H1 (cell line): ENCODE results near the gene PAPOLA. TPM values are rescaled to one million over a fixed set of nuclear protein-coding genes. Genes with fewer than 3 reads are reported as not detected.

Source experiments
- CTCF ChIA-PET: fragments of 300-600 bp; sonication (Branson Sonifier 250); formaldehyde crosslinking; loops from one replicate; lab custom pipeline; 2021; ENCODE audit not compliant: partially characterized antibody; lab: Charles Lee
- POLR2A ChIA-PET: fragments of 300-600 bp; sonication (Branson Sonifier 250); formaldehyde crosslinking; loops from one replicate; lab custom pipeline; 2021; ENCODE audit warnings: inconsistent platforms; ENCODE audit not compliant: partially characterized antibody; lab: Charles Lee
- DNase-seq, 2 experiments: peaks; one replicate each; pipeline versions ENCODE4 v3.0.0 to v3.0.0-alpha.2; 2010 to 2022; ENCODE audit warnings: low spot score in 2 of 2, low read depth in 1 of 2, mixed read lengths in 1 of 2
- FAIRE-seq: peaks from 2 replicates; lab custom pipeline; 2011; peaks lifted over from hg19 to GRCh38; lab: Jason Lieb, UNC
- H2AFZ ChIP-seq: 2 replicates; pipeline ENCODE4 v1.8.1; 2012; ENCODE audit warnings: low read length, inconsistent platforms
- H2AK5ac ChIP-seq: 2 replicates; pipeline ENCODE4 v1.6.1; 2013; ENCODE audit warnings: low read depth, low read length
- H2BK120ac ChIP-seq: replicated peaks from 2 replicates; pipeline ENCODE3; 2013; ENCODE audit warnings: low read depth, low read length, inconsistent platforms
- H2BK12ac ChIP-seq: 2 replicates; pipeline ENCODE4 v1.6.1; 2013; ENCODE audit warnings: low read depth, low read length
- H2BK15ac ChIP-seq: 2 replicates; pipeline ENCODE4 v1.6.1; 2013; ENCODE audit warnings: low read length
- H2BK20ac ChIP-seq: 2 replicates; pipeline ENCODE4 v1.6.1; 2013; ENCODE audit warnings: low read length
- H2BK5ac ChIP-seq: 2 replicates; pipeline ENCODE4 v1.6.1; 2013; ENCODE audit warnings: low read depth, low read length
- H3K14ac ChIP-seq: 2 replicates; pipeline ENCODE4 v1.6.1; 2013; ENCODE audit warnings: inconsistent platforms; ENCODE audit not compliant: insufficient read length
- H3K18ac ChIP-seq: 2 replicates; pipeline ENCODE4 v1.6.1; 2013; ENCODE audit warnings: low read length; ENCODE audit errors: extremely low read depth
- H3K23ac ChIP-seq: 2 replicates; pipeline ENCODE4 v1.6.1; 2013; ENCODE audit warnings: inconsistent platforms; ENCODE audit not compliant: insufficient read length
- H3K23me2 ChIP-seq: 2 replicates; pipeline ENCODE4 v1.6.1; 2013; ENCODE audit warnings: low read depth, low read length
- H3K27ac ChIP-seq: 2 replicates; pipeline ENCODE4 v1.6.1; 2011; ENCODE audit warnings: low read depth, low read length, inconsistent platforms
- H3K27me3 ChIP-seq, 4 experiments: replicated peaks in 1 of 4; 1 replicate in 1 of 4; 2 replicates in 3 of 4; pipeline versions ENCODE4 v1.6.1 to v1.8.1; 2011 to 2013; ENCODE audit warnings: low read length in 3 of 4, mild to moderate bottlenecking in 3 of 4, inconsistent platforms in 2 of 4, mixed read lengths in 2 of 4, moderate library complexity in 1 of 4; ENCODE audit not compliant: control insufficient read depth in 3 of 4, insufficient read depth in 3 of 4; ENCODE audit errors: extremely low read depth in 1 of 4
- H3K36me3 ChIP-seq, 4 experiments: 2 replicates each; pipeline versions ENCODE4 v1.6.1 to v1.8.1; 2011 to 2013; ENCODE audit warnings: mild to moderate bottlenecking in 4 of 4, low read length in 3 of 4, moderate library complexity in 2 of 4, control low read depth in 1 of 4, inconsistent platforms in 1 of 4; ENCODE audit not compliant: insufficient read depth in 4 of 4, control insufficient read depth in 2 of 4
- H3K4ac ChIP-seq: replicated peaks from 2 replicates; pipeline ENCODE3; 2013; ENCODE audit warnings: low read length, low read depth, mixed read lengths, inconsistent platforms; ENCODE audit not compliant: insufficient read length
- H3K4me1 ChIP-seq, 4 experiments: replicated peaks in 1 of 4; 1 replicate in 1 of 4; 2 replicates in 3 of 4; pipeline versions ENCODE4 v1.6.1 to v1.8.1; 2011 to 2013; ENCODE audit warnings: low read length in 3 of 4, inconsistent platforms in 2 of 4, mixed read lengths in 1 of 4; ENCODE audit not compliant: insufficient read depth in 4 of 4, control insufficient read depth in 3 of 4
- H3K4me2 ChIP-seq, 2 experiments: 2 replicates each; pipeline versions ENCODE4 v1.6.1 to v1.8.1; 2011 to 2013; ENCODE audit warnings: low read depth in 2 of 2, low read length in 2 of 2, control low read depth in 1 of 2, inconsistent platforms in 1 of 2, mild to moderate bottlenecking in 1 of 2; ENCODE audit not compliant: insufficient read depth in 1 of 2
- H3K4me3 ChIP-seq, 4 experiments: fragments of 200-600, 300-600 bp in 1 of 4; sonication (generic), shearing (Covaris generic), sonication (Bioruptor Twin) in 1 of 4; 2 replicates each; pipeline versions ENCODE4 v1.5.1 to v1.8.1; 2011 to 2016; ENCODE audit warnings: low read length in 4 of 4, low read depth in 3 of 4, control low read depth in 2 of 4, inconsistent platforms in 2 of 4, mild to moderate bottlenecking in 2 of 4, mixed read lengths in 1 of 4, moderate library complexity in 1 of 4; ENCODE audit not compliant: insufficient read depth in 2 of 4; ENCODE audit errors: extremely low read depth in 1 of 4
- H3K56ac ChIP-seq: replicated peaks from 2 replicates; pipeline ENCODE3; 2013; ENCODE audit warnings: low read depth, mild to moderate bottlenecking, mixed read lengths, low read length, inconsistent platforms; ENCODE audit not compliant: insufficient read length
- H3K79me1 ChIP-seq: 2 replicates; pipeline ENCODE4 v1.6.1; 2013; ENCODE audit warnings: low read depth, low read length, control low read depth
- H3K79me2 ChIP-seq, 2 experiments: 2 replicates each; pipeline versions ENCODE4 v1.6.1 to v1.8.1; 2012 to 2013; ENCODE audit warnings: low read length in 2 of 2, mild to moderate bottlenecking in 2 of 2, inconsistent platforms in 1 of 2; ENCODE audit not compliant: insufficient read depth in 2 of 2, control insufficient read depth in 1 of 2
- H3K9ac ChIP-seq, 4 experiments: replicated peaks in 1 of 4; 1 replicate in 1 of 4; 2 replicates in 3 of 4; pipeline versions ENCODE4 v1.6.1 to v1.8.1; 2011 to 2013; ENCODE audit warnings: low read depth in 3 of 4, low read length in 3 of 4, control low read depth in 2 of 4, mild to moderate bottlenecking in 2 of 4, moderate library complexity in 2 of 4, inconsistent platforms in 1 of 4; ENCODE audit errors: extremely low read depth in 1 of 4
- H3K9me3 ChIP-seq, 2 experiments: 2 replicates each; pipeline versions ENCODE4 v1.6.1 to v1.8.1; 2012 to 2013; ENCODE audit warnings: mild to moderate bottlenecking in 2 of 2, moderate library complexity in 2 of 2, control low read depth in 1 of 2, inconsistent platforms in 1 of 2, low read depth in 1 of 2, low read length in 1 of 2, mixed read lengths in 1 of 2; ENCODE audit not compliant: insufficient read depth in 2 of 2
- H4K20me1 ChIP-seq, 2 experiments: replicated peaks in 1 of 2; 2 replicates each; pipeline versions ENCODE3 to v1.8.1; 2011 to 2013; ENCODE audit warnings: inconsistent platforms in 2 of 2, low read length in 2 of 2, mild to moderate bottlenecking in 1 of 2; ENCODE audit not compliant: insufficient read depth in 2 of 2, control insufficient read depth in 1 of 2
- H4K5ac ChIP-seq: 2 replicates; pipeline ENCODE4 v1.6.1; 2013; ENCODE audit warnings: low read length, low read depth, mixed read lengths, inconsistent platforms; ENCODE audit not compliant: insufficient read length
- H4K8ac ChIP-seq: 2 replicates; pipeline ENCODE4 v1.8.0; 2013; ENCODE audit warnings: mild to moderate bottlenecking, moderate library complexity, low read length, inconsistent platforms; ENCODE audit not compliant: insufficient read depth; ENCODE audit errors: extremely low read depth
- H4K91ac ChIP-seq: replicated peaks from 2 replicates; pipeline ENCODE3; 2013; ENCODE audit warnings: low read length, mixed read lengths, inconsistent platforms; ENCODE audit not compliant: insufficient read length
- BRCA1 ChIP-seq: IDR thresholded peaks from 2 replicates; pipeline ENCODE4 v1.6.1; 2012; ENCODE audit warnings: low read depth, low read length, improper control_type of control experiment
- WGBS, 2 experiments: shearing (Covaris generic) in 1 of 2; methylation state at CpG; one replicate each; pipeline versions ENCODE4 v1.1.6 to v1.1.7; 2013 to 2015; ENCODE audit warnings: low lambda C conversion rate in 2 of 2, mixed read lengths in 2 of 2, inconsistent platforms in 1 of 2, low coverage in 1 of 2, missing lambda C conversion rate in 1 of 2; ENCODE audit not compliant: insufficient replicate concordance in 2 of 2, insufficient coverage in 1 of 2, insufficient read length in 1 of 2; ENCODE audit errors: extremely low coverage in 1 of 2, missing lambda C conversion rate in 1 of 2; 5-methylcytosine and 5-hydroxymethylcytosine counted together
- polyA plus RNA-seq, 7 experiments: library from polyadenylated mRNA; depleted of rRNA in 3 of 7; stranded (reverse) in 5 of 7; unstranded in 2 of 7; fragments of >200 nt in 5 of 7; fragments of 200-250 nt in 2 of 7; gene quantifications; 1 replicate in 5 of 7; 2 replicates in 1 of 7; 4 replicates in 1 of 7; pipeline versions ENCODE4 v1.2.1 to v1.2.3, GENCODE V29; 2011 to 2013; ENCODE audit warnings: missing spikeins in 2 of 7, mixed read lengths in 2 of 7
- total RNA-seq: library from RNA; stranded (reverse); fragmentation: NEBNext Ultra II Directional; extraction: Animal tissue kit (Norgen Biotek cat#: 25700); gene quantifications from 2 replicates; pipeline ENCODE4 v1.2.1, GENCODE V29; 2021

The PAPOLA gene
- total and polyA plus RNA-seq, 2 of the 8 experiments (the other 6 are each of a cell fraction or from before 2014, with no cell fraction given): 163 to 239 TPM

DNA sequence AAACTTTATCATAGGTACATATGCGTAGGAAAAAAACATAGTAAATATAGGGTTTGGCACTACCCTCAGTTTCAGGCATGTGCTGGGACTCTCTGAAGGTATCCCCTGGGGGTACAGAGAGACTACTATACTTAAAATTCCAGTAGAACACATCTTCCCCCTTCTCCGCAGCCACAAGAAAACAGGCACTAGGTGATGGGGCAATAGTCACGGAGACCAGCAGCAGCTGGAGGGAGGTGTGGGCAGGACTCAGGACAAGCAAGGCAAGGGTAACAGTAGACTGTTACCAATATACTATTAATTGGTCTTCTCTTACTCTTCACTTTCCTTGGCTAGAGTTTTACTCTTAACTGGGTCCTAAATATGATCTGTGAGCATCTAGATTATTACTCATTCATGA is 4.6 kb upstream of the PAPOLA start:
- Histone ChIP-seq H2BK20ac (no peak overlapping the region), H3K4me2 (no peak overlapping the region), H3K56ac (no peak overlapping the region), H2BK12ac (no peak overlapping the region), H3K79me1 (0 out of 2 replicates have a peak, but pooled peaks cover 3% of the 10 kb centered on the region), H3K14ac (no peak overlapping the region), H4K8ac (no peak overlapping the region), H4K20me1 (no peaks in the 10 kb centered on the region), H3K23me2 (peaks cover 6% of the 10 kb centered on the region), H2BK120ac (no peak overlapping the region), H3K18ac (no peak overlapping the region), H3K9ac (no peak overlapping the region), H3K4me3 (no peak overlapping the region), H3K79me2 (peaks cover 0 to 12% of the 10 kb centered on the region in 2 experiments; a peak in 1 of 4 replicates), H3K9me3 (no peaks in the 10 kb centered on the region), H2BK5ac (no peak overlapping the region), H2BK15ac (no peak overlapping the region), H4K5ac (no peak overlapping the region), H3K27me3 (no peaks in the 10 kb centered on the region), H3K4me1 (peaks cover 0 to 2% (median 0%) of the 10 kb centered on the region in 4 experiments; a peak in 1 of 7 replicates), H3K4ac (no peak overlapping the region), H3K36me3 (no peaks in the 10 kb centered on the region), H2AFZ (no peak overlapping the region), H2AK5ac (no peak overlapping the region), H3K23ac (no peak overlapping the region), H3K27ac (no peak overlapping the region), H4K91ac (no peak overlapping the region)
- 91% methylated on average over 3 of the region's 3 CpGs; no CpG with 5 or more reads in 1 of the 2 experiments for WGBS, 2 experiments
- FAIRE-seq (no peak), DNase-seq (no peak)
- ChIA-PET CTCF (interaction anchor here (0.9 kb wide), 1 partner anchor 194 kb away, joined by 3 read pairs; no protein-coding TSS in a partner anchor), POLR2A (no interaction called here)
- TF ChIP-seq BRCA1: no peak
